Embryonic facial prominence (tissue), 1 donor: ENCODE data around the gene DDB1.
"Not testable (repeated sequence)": the region's sequence is repeated elsewhere in the genome, so short reads cannot be mapped to it uniquely, and the experiment has no call there.

Source experiments
- DNase-seq: peaks from one replicate; pipeline ENCODE4 v3.0.0-alpha.2; 2016; ENCODE audit errors: extremely low spot score

Gene DDB1

DNA sequence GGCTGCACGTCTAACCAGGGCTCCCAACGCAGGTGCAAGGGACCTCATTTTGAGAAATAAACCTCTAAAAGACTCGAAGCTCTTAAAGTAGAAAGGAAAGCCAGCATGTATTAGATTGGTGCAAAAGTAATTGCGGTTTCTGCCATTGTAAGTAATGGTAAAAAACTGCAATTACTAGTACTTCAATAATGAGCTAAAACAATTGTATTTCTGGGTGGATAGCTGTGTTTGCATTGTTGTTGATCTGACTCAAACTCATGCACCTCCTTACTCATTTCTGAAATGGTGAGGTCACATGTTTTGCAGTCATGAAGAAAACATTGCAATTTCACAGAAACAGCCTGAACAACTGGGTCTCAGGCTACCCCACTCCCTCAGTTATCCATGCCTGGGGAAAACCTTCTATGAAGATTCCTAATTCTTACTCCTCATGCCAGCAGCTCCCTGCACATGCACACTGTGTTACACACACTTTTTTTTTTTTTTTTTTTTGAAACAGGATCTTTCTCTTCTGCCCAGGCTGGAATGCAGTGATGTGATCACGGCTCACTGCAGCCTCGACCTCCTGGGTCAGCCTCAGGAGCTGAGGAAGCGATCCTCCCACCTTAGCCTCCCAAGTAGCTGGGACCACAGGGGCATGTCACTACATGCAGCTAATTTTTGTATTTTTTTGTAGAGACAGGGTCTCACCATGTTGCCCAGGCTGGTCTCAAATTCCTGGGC, 62.4 kb downstream of the DDB1 start:
- no peak for DNase-seq

DNA sequence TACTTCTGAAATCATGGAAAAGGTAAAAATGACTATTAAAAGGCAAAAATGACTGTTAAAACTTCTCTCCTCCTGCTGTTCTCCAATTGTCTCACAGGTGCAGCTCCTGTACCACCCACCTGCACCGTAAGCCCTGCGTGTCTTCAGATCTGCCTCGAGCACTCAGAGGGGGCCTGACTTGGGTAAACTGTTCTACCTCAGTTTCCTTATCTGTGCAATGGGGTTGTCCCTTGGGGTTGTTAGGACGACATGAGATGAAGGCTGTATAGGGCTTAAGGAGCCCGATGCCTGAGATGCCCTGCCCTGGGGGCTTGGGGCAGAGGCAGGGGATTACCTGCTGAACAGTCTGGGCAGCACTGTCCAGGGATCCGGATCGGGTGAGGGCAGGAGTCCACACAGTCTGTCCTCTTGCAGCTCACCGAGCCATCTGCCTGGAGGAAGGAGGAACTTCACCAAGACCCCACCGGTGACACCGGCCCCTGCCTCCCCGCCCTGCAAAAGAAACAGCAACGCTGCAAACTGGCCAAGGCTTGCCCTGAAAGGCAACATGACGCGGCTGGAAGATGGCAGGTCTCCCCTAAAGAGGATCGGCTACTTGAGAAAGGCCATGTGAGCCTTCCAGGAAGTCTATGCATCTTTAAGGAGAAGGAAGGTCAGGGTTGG, 64.2 kb downstream of the DDB1 start:
- DNase-seq, result no peak

DNA sequence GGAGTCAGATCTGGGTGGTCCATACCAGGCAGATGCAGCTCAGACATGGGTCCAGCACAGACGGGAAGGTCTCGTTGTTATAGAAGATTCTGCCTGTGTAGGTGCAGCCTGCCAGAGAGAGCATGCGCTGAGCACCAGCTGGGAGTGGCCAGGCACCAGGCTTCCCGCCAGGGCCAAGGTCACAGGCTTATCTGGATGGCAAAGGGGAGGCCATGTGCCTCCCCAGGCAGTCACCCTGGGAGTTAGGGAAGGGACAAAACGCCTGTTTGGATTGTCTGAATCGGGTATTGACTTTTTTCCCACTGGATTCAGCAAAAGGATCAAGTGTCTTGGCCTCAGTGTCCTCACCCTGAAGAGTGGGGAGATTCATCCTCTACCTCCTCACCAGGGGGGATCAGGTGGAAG, 65.5 kb downstream of the DDB1 start:
- no peak for DNase-seq

DNA sequence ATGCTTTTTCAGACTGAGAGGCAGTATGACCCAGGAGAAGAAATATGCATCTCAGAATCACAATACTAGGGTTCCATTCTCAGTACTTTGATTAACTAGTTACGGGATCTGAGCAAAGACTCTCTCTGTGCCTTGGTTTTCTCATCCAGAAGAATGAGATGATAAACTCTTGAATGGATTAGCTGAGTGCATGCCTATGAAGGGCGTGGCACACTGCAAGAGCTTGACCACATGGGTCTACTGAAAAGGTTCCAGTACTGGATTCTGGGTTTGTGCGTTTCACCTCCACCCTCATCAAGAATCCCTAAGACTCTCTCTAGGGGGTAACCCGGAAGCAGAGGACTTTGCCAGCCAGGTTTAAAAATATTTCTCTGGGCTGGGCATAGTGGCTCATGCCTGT, 66.3 kb downstream of the DDB1 start:
- DNase-seq, result no peak

DNA sequence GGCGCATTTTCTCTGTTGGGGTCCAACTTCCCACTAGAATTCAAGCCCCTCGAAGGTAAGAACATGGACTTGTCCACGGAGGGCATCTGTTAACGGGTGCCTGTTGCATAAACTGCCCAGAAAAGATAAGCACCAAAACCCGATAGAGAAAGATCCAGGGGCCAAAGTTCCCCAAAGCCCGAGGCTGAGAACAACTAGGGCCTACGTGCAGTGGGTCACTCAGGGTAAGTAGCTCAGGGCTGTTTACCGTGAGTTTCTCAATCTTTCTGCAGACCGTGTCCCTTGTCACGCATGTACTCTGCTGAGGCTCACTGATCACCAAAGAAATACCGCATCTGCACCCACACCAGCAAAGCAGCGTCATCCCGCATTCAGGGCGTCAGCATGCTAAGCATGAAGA, 67.5 kb downstream of the DDB1 start:
- no peak for DNase-seq

DNA sequence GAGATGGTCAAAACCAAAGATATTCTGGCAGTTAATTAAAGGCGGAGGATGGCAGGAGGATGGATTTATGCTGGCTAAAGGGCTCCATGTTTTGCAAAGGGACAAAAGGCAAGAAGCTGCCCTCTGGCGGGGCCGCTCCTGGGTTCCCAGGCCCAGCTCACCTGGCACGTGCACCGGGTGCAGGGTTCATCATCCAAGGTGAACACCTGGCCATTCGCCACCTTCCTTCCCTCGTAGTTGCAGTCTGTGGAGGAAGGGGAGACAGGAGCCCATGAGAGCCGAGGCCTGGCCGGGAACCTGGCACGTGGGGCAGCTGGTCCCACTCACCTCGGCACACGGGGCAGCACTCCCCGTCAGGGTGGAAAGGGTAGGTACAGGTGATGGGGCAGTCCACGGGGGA, 68.1 kb downstream of the DDB1 start:
- DNase-seq, result no peak

DNA sequence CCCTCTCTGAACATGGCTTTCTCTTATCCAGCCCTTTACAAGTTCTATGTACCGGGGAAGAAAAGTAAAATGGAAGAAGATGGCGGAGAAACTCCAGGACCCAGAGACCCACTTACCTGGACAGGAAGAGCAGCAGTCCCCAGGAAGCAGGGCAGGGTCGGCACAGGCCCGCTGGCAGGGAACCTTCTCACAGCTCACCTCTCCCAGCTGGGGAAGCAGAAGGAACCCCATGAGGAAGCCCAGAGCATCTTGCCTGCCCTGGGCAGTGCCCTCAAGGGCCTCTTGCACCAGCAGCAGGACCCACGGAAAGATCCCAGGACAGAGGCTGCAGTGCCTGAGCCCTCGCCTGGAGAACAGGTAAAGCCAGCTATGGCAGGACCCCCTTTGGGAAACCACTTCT, 68.5 kb downstream of the DDB1 start:
- DNase-seq, result no peak

DNA sequence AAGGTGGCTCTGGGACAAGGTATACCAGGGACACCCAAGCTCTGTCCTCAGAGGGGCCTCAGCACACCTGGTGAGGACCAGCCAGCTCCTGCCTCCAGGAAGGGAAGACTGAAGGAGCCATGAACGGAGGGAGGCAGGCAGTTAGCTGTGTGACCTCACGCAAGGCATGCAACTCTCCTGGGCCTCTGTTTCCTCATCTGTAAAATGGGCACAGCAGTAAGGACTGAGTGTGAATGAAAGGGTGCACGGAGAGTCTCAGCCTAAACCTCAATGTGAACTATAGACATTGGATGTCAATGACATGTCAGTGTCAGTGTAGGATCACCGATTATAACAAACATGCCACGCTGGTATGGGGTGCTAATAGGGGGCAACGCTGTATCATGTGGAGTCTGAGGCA, 73.5 kb downstream of the DDB1 start:
- no peak for DNase-seq

DNA sequence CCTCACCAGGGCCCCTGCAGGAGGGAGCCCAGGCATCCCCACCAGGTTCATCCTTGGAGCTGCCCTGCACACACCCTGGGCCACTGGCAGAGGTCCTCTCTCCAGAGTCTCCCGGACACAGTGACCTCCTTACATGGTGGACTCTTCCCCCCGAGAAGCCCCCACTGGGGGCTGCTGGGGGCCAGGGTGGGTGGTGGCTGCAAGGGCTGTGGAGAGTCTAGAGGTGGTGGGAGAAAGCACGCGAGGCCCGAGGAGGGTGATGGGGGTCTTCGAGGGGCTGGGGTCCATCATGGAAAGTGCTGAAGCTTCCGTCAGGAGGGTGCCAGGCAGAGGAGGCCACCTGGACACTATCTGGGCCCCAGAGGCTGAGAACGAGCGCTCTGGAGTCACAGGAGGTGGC, 74.4 kb downstream of the DDB1 start:
- DNase-seq, result no peak

DNA sequence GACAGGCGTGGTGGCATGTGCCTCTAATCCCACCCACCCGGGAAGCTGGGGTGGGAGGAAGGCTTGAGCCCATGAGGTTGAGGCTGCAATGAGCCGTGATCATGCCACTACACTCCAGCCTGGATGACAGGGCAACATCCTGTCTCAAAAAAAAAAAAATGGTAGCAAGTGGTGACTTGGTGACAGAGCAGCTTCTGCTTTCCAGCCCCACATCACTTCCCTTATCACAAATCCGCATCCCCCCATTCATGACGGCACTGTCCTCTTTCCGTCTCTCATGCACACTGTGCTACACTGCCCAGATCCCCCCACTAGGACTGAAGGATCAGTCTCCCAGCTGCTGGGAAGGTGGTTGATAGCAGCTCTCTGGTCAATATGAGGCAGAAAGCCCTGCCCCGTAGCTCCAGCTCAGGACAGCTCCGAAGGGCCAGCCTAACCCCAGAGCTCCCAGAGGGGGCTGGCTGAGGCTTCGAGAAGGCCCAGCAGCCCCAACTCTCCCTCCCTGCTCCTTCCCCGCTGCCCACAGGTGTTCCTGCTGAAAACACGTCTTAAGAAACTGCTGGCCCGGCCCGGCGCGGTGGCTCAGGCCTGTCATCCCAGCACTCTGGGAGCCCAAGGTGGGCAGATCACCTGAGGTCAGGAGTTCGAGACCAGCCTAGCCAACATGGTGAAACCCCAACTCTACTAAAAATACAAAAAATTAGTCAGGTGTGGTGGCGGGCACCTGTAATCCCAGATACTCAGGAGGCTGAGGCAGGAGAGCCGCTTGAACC, 76.0 kb downstream of the DDB1 start:
- DNase-seq, result no peak

DNA sequence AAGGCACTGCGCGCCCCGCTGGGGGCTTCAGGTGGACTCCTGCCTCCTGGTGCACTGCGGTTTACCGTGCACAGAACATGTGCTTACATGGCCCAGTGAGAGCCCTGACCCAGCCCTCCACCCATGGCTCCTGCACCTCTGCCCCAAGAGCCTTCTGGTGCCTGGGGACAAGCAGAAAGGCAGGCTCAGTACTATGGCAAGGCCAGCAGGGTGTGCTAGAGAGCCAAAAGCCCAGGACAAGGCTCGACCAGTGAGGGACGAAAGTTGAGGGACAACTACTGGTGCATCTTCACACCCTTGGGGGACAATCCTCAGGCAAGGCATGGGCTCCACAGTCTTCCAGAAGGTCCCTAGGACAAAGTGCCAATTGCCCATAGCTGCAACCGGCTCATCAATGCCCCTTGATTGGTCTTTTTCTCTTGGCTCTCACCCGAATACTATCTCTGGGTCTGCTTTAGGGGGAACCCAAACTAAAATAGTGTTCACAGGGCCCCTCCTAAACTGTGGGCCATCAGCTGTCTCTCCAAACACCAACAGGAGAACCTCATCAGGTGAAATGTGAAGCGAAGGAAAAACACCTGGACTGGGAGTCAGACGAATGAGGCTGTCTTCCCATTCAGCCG, 78.4 kb downstream of the DDB1 start:
- no peak for DNase-seq

DNA sequence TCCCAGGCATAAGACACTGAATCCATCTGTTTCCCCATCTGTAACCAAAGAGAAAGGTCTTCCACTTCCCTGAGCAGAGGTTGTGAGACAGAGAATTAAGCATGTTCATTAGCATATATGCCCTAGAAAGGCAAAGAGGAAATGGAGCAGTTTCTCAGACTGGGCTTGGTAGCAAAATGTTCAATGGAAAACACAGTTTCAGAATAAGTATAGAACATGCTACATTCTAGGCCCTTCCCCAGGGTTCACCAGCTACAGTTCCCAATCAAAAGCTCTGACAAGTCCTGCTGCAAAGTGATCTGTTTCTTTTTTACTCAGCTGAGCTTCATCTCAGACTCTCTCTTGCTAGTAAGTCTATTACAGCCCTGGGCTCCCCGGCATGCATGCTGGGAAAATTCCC, 80.6 kb downstream of the DDB1 start:
- not testable (repeated sequence) for DNase-seq

DNA sequence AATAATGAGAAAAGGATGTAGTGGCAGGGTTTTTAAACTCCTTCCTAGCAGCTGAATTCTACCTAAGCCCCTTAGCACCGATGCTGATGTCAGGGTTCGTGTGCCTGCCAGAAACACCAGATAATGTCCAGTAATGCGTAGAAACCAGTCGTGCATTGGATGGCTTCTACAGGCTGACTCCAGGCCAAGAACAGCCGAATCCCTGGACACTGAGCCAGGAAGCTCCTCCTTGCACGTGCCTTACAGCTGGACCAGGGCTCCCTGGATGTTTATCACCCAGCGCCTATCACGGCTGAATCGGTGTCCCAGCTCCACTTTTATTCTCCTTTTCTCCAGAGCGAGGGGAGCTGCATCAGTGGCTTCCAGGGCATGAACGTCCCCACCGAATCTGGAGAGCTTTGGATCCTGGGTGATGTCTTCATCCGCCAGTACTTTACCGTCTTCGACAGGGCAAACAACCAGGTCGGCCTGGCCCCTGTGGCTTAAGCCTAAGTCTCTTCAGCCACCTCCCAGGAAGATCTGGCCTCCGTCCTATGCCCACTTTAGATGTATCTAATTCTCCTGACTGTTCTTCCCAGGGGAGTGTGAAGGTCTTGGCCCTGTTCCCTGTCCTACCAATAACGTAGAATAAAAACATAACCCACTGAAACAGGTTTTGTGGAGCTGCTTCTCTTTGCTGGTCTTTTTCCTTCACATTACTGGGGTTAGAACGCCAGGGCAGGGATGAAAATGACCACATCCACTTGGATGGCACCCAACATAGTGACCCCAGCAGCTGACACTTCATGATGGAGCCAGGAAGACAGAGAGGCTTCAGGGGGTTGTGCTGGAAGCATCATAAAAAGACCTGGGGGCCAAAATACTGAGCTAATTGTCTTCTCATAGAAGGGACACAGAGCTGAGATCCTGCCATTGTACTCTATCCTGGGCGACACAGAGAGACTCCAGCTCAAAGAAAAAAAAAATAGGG, 81.8 kb downstream of the DDB1 start:
- not testable (repeated sequence) for DNase-seq
